HFF-Myc (cell line): Measurements from ENCODE around the gene PTPRN2.

ENCODE experiments used
- DNase-seq: peaks from one replicate; pipeline ENCODE4 v3.0.0-alpha.2; 2011; ENCODE audit warnings: low read depth; ENCODE audit errors: extremely low read depth
- H3K4me3 ChIP-seq: replicated peaks from 2 replicates; pipeline ENCODE4 v1.5.1; 2011; ENCODE audit warnings: low read depth, mild to moderate bottlenecking, control low read depth, low read length
- TF ChIP-seq, protein P1 (sequence below): IDR thresholded peaks from 2 replicates; pipeline ENCODE4 v1.5.1; 2012; ENCODE audit warnings: mild to moderate bottlenecking, low read depth, low read length, control low read depth; ENCODE audit errors: missing control alignments

The PTPRN2 gene

DNA sequence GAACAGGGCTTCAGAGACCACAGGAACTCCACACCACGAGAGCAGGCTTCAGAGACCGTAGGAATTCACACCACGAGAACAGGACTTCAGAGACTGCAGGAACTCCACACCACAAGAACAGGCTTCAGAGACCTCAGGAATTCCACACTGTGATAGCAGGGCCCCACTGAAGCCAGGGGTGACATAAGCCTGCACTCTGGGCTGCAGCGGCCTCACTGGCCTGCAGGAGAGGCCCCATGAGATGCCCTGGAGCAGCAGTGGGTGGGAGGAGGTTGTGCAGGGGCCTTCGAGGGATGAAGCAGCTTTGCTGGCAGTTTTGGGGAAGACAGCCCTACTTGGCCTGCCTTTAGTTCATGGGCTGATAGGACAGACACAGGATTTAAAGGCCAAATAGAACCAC, 614.7 kb downstream of the PTPRN2 start:
- no peak overlapping the region for H3K4me3 ChIP-seq
- TF ChIP-seq, protein P1, sequence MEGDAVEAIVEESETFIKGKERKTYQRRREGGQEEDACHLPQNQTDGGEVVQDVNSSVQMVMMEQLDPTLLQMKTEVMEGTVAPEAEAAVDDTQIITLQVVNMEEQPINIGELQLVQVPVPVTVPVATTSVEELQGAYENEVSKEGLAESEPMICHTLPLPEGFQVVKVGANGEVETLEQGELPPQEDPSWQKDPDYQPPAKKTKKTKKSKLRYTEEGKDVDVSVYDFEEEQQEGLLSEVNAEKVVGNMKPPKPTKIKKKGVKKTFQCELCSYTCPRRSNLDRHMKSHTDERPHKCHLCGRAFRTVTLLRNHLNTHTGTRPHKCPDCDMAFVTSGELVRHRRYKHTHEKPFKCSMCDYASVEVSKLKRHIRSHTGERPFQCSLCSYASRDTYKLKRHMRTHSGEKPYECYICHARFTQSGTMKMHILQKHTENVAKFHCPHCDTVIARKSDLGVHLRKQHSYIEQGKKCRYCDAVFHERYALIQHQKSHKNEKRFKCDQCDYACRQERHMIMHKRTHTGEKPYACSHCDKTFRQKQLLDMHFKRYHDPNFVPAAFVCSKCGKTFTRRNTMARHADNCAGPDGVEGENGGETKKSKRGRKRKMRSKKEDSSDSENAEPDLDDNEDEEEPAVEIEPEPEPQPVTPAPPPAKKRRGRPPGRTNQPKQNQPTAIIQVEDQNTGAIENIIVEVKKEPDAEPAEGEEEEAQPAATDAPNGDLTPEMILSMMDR, result no peak
- no peak for DNase-seq

DNA sequence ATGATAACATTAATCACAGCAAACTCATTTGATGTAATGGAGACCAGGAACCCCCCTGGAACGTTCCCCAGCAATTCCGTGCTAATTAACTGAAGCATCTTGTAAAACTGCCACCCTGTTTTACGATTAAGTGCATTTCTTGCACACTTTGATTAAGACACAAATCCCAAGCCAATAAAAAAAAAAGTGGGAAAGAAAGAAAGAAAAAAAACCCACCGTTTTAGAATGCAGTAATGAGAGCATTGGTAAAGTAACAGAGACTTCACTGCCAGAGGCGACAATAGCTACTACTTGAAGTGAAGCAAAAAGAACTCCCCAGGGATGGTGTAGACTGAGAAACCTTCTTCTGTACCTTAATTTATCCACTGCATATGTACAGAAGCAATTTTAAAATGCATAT, 616.1 kb downstream of the PTPRN2 start:
- TF ChIP-seq, protein P1, result no peak
- no peak overlapping the region for H3K4me3 ChIP-seq
- DNase-seq, result no peak

DNA sequence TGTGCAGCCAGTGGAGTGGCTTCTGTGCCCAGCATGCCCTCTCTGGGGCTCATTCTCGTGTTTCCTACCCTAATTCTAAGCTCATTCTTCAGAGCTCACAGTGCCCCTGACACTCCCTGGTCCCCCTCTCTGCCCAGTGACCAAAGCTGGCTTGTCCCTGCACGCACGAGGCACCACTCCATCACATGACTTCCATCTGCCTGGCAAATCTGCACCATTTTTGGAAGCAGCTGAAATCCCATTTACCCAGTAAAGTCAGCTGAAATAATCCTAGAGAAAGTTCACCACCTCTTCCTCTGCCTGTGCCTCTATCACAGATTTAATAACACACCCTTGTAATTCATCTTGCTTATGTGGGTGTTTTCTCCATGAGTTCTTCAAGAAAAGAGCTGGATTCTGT, 616.9 kb downstream of the PTPRN2 start:
- no peak overlapping the region for H3K4me3 ChIP-seq
- no peak for DNase-seq
- TF ChIP-seq, protein P1, result no peak

DNA sequence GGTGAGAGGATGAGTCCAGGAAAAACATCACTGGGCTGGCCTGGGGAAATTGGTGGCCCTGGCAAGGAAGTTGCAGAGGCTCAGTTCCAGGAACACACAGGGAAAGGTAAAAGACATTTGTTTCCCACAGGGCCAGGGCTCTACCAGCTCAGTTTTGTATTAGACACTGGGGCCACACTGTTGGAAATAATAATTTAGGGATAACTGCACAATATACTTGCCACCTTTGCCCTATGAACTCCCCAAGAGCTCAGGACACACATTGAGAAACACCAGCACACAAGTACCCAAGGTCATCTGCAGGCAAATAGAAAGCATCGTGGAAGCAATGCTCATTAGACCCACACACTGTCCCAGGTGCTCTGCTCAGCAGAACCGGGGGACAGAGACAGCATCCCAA, 617.6 kb downstream of the PTPRN2 start:
- no peak for DNase-seq
- H3K4me3 ChIP-seq, result no peak overlapping the region
- TF ChIP-seq, protein P1, result no peak

DNA sequence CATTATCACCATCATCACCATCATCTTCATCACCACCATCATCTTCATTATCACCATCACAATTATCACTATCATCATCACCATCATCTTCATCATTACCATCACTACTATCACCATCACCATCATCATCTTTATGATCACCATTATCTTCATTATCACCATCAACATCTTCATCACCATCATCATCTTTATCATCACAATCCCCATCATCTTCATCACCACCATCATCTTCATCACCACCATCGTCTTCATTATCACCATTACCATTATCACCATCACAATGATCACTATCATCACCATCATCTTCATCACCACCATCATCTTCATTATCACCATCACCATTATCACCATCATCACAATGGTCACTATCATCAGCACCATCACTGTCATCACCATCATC, 621.1 kb downstream of the PTPRN2 start:
- TF ChIP-seq, protein P1, result no peak
- H3K4me3 ChIP-seq, result no peak overlapping the region
- DNase-seq, result no peak

DNA sequence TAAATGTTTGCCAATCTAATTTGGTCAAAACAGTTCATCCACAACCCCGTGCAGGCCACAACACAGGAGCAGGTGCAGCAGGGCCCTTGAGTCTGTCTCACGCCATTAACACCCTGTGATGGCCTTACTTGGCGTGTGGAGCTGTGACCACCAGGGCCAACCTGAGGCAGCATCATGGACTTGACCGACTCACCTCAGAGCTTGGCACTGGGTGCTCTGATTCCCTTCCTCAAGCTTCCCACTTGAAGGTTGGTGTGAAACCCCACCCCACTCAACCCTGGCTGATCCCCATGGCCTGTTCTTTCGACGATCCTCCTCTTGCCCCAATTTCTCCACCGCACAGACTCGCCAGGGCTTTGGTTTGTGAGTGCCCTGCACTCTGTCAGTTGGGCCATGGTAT, 623.1 kb downstream of the PTPRN2 start:
- H3K4me3 ChIP-seq, result no peak overlapping the region
- no peak for DNase-seq
- TF ChIP-seq, protein P1, result no peak

DNA sequence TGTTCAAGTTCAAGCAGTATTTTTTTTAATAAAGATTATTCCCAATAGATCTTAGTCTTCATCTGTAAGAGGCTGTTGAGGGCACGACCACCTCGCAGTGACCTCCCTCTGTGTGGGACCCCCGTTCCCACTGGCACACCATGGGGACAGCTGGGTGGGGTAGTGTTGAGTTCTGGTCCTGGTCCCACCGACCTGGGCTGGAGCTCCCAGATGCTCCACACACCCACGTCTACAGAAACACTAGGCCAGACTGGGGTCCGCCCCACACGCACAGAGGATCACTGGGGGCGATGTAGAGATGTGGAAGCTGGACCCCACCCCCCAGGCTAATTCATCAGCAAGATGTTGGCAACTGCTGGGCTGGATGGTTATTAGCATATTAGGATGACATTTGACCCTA, 623.6 kb downstream of the PTPRN2 start:
- TF ChIP-seq, protein P1, result no peak
- DNase-seq, result no peak

More for the DNA sequence above, 623.6 kb downstream of the PTPRN2 start:
- H3K4me3 ChIP-seq, result no peak overlapping the region
